IMR-90 (cell line): ENCODE measurements around the gene ZNF385B. TPM values are rescaled to one million over a fixed set of nuclear protein-coding genes. Genes with fewer than 3 reads are reported as not detected.

Experiments
- ATAC-seq: fragments of 200-7000 bp; cut with Tn5 transposase; 2 replicates; pipeline ENCODE4 v1.9.1; 2020; ENCODE audit warnings: low read depth, mild to moderate bottlenecking, moderate library complexity
- BruUV-seq: library from RNA; stranded (reverse); fragments of 400-500 nt; replicated peaks from 2 replicates; lab custom pipeline; 2021; lab: Mats Ljungman, UMichigan
- CTCF ChIA-PET: fragments of 300-600 bp; formaldehyde crosslinking; extraction: SDS; loops from one replicate; lab custom pipeline; 2021; ENCODE audit warnings: antibody characterized with exemption; lab: Yijun Ruan, JAX
- POLR2A ChIA-PET: fragments of 300-600 bp; sonication (Branson Sonifier 250); formaldehyde crosslinking; loops from one replicate; lab custom pipeline; 2022; ENCODE audit warnings: antibody characterized with exemption; ENCODE audit not compliant: unreplicated experiment; lab: Charles Lee
- DNase-seq: peaks from one replicate; pipeline ENCODE4 v3.0.0; 2013
- H2AFZ ChIP-seq: replicated peaks from 2 replicates; pipeline ENCODE3; 2013; ENCODE audit warnings: low read length, mild to moderate bottlenecking; ENCODE audit not compliant: poor library complexity
- H2AK5ac ChIP-seq: 2 replicates; pipeline ENCODE4 v1.6.1; 2013; ENCODE audit warnings: low read depth, low read length, inconsistent platforms
- H2AK9ac ChIP-seq: replicated peaks from 2 replicates; pipeline ENCODE3; 2013; ENCODE audit warnings: mild to moderate bottlenecking, low read depth, low read length, moderate library complexity; ENCODE audit not compliant: poor library complexity
- H2BK120ac ChIP-seq: 2 replicates; pipeline ENCODE4 v1.6.1; 2013; ENCODE audit warnings: low read depth, low read length, inconsistent platforms
- H2BK15ac ChIP-seq: 3 replicates; pipeline ENCODE4 v1.6.1; 2013; ENCODE audit warnings: low read depth, low read length, inconsistent platforms
- H2BK20ac ChIP-seq: 2 replicates; pipeline ENCODE4 v1.6.1; 2013; ENCODE audit warnings: low read depth, mild to moderate bottlenecking, inconsistent platforms, low read length, moderate library complexity
- H2BK5ac ChIP-seq: 2 replicates; pipeline ENCODE4 v1.6.1; 2013; ENCODE audit warnings: mild to moderate bottlenecking, low read depth, low read length, inconsistent platforms; ENCODE audit not compliant: poor library complexity, severe bottlenecking
- H3K14ac ChIP-seq: replicated peaks from 2 replicates; pipeline ENCODE4 v1.6.1; 2013; ENCODE audit warnings: low read depth, low read length, inconsistent platforms
- H3K18ac ChIP-seq: 2 replicates; pipeline ENCODE4 v1.6.1; 2013; ENCODE audit warnings: low read depth, low read length, control low read depth
- H3K23ac ChIP-seq: 2 replicates; pipeline ENCODE4 v1.6.1; 2013; ENCODE audit warnings: low read depth, low read length, inconsistent platforms
- H3K27ac ChIP-seq: 2 replicates; pipeline ENCODE4 v1.5.1; 2013; ENCODE audit warnings: mild to moderate bottlenecking, control low read depth, low read length; ENCODE audit not compliant: insufficient read depth
- H3K27me3 ChIP-seq: 2 replicates; pipeline ENCODE4 v1.6.1; 2013; ENCODE audit warnings: low read length; ENCODE audit not compliant: control insufficient read depth, insufficient read depth
- H3K36me3 ChIP-seq: 2 replicates; pipeline ENCODE4 v1.6.1; 2013; ENCODE audit warnings: low read length, mixed read lengths; ENCODE audit not compliant: control insufficient read depth, insufficient read depth
- H3K4ac ChIP-seq: 2 replicates; pipeline ENCODE4 v1.6.1; 2013; ENCODE audit warnings: low read depth, low read length, inconsistent platforms
- H3K4me1 ChIP-seq: 2 replicates; pipeline ENCODE4 v1.6.1; 2013; ENCODE audit warnings: low read length, mixed read lengths; ENCODE audit not compliant: control insufficient read depth, insufficient read depth
- H3K4me2 ChIP-seq: 2 replicates; pipeline ENCODE4 v1.6.1; 2013; ENCODE audit warnings: low read depth, mild to moderate bottlenecking, control low read depth, low read length, moderate library complexity
- H3K4me3 ChIP-seq: 2 replicates; pipeline ENCODE4 v1.5.1; 2013; ENCODE audit warnings: low read depth, mild to moderate bottlenecking, control low read depth, low read length, moderate library complexity; ENCODE audit not compliant: insufficient read depth
- H3K56ac ChIP-seq: 2 replicates; pipeline ENCODE4 v1.6.1; 2013; ENCODE audit warnings: low read length, inconsistent platforms; ENCODE audit not compliant: insufficient read depth; ENCODE audit errors: extremely low read depth
- H3K79me1 ChIP-seq, 2 experiments: 2 replicates each; pipeline ENCODE4 v1.6.1; 2013; ENCODE audit warnings: low read length in 2 of 2, inconsistent platforms in 1 of 2, low read depth in 1 of 2
- H3K9ac ChIP-seq: 2 replicates; pipeline ENCODE4 v1.6.1; 2013; ENCODE audit warnings: low read depth, low read length, control low read depth
- H3K9me1 ChIP-seq: 2 replicates; pipeline ENCODE4 v1.6.1; 2013; ENCODE audit warnings: low read length, inconsistent platforms; ENCODE audit not compliant: insufficient read depth
- H3K9me3 ChIP-seq: 2 replicates; pipeline ENCODE4 v1.6.1; 2013; ENCODE audit warnings: low read length; ENCODE audit not compliant: control insufficient read depth, insufficient read depth
- H4K20me1 ChIP-seq: 2 replicates; pipeline ENCODE4 v1.6.1; 2013; ENCODE audit warnings: low read length, inconsistent platforms; ENCODE audit not compliant: insufficient read depth
- H4K5ac ChIP-seq: 2 replicates; pipeline ENCODE4 v1.6.1; 2013; ENCODE audit warnings: mild to moderate bottlenecking, low read depth, low read length, control low read depth
- H4K8ac ChIP-seq, 2 experiments: 2 replicates each; pipeline ENCODE4 v1.6.1; 2013; ENCODE audit warnings: low read depth in 2 of 2, low read length in 2 of 2, control low read depth in 1 of 2, inconsistent platforms in 1 of 2
- H4K91ac ChIP-seq: 2 replicates; pipeline ENCODE4 v1.6.1; 2013; ENCODE audit warnings: low read depth, low read length, inconsistent platforms; ENCODE audit not compliant: insufficient read depth
- CTCF ChIP-seq: conservative IDR thresholded peaks from 2 replicates; pipeline ENCODE4 v1.5.1; 2012; ENCODE audit warnings: mild to moderate bottlenecking, low read depth, low read length, improper control_type of control experiment
- MAZ ChIP-seq: IDR thresholded peaks from 2 replicates; pipeline ENCODE4 v1.6.1; 2012; ENCODE audit warnings: low read depth, mild to moderate bottlenecking, low read length, improper control_type of control experiment, moderate library complexity, borderline replicate concordance
- WGBS, 2 experiments: methylation state at CpG; one replicate each; pipeline versions ENCODE4 v1.1.5 to v1.1.7; 2013; ENCODE audit warnings: missing lambda C conversion rate in 2 of 2; ENCODE audit not compliant: insufficient read length in 1 of 2; ENCODE audit errors: extremely low coverage in 2 of 2; 5-methylcytosine and 5-hydroxymethylcytosine counted together
- dilution Hi-C: fragments of 300-500 bp; cut with HindIII; formaldehyde crosslinking; loops from one replicate; pipeline ENCODE4 v1.14.3; 2018; ENCODE audit warnings: low sequenced_read_pairs; ENCODE audit not compliant: unreplicated experiment
- in situ Hi-C: fragments of 300-500 bp; cut with MboI; formaldehyde crosslinking; loops from 3 replicates; pipeline ENCODE4 v1.14.3; 2019; ENCODE audit warnings: low sequenced_read_pairs, inconsistent platforms, mixed read lengths
- intact Hi-C: fragments of 100-400 bp; cut with micrococcal nuclease; formaldehyde crosslinking; loops from 2 replicates; pipeline ENCODE4 v1.10.0; 2022
- polyA plus RNA-seq, 3 experiments: library from polyadenylated mRNA; depleted of rRNA; stranded (reverse); fragments of >200 nt; gene quantifications; 2 replicates each; pipeline ENCODE4 v1.2.3, GENCODE V29; 2012; ENCODE audit warnings: low replicate concordance in 1 of 3
- total RNA-seq: library from RNA; depleted of rRNA; stranded (reverse); fragments of >200 nt; gene quantifications from 2 replicates; pipeline ENCODE4 v1.2.3, GENCODE V29; 2012

The ZNF385B gene
- total and polyA plus RNA-seq, 2 of the 4 experiments (the other 2 are of a cell fraction) = not detected

- Histone ChIP-seq H3K27ac (no peak overlapping the region), H4K5ac (no peak overlapping the region), H2BK120ac (no peak overlapping the region), H3K4ac (no peak overlapping the region), H3K27me3 (no peaks in the 10 kb centered on the region), H3K56ac (no peak overlapping the region), H3K79me1 (no peaks in the 10 kb centered on the region), H3K4me1 (no peaks in the 10 kb centered on the region), H2BK20ac (no peak overlapping the region), H3K36me3 (no peaks in the 10 kb centered on the region), H4K8ac (no peak overlapping the region), H4K20me1 (no peaks in the 10 kb centered on the region), H3K23ac (no peak overlapping the region), H2BK15ac (no peak overlapping the region), H2BK5ac (no peak overlapping the region), H3K4me2 (no peak overlapping the region), H2AK5ac (no peak overlapping the region), H3K14ac (no peak overlapping the region), H2AFZ (no peak overlapping the region), H4K91ac (no peak overlapping the region), H3K18ac (no peak overlapping the region), H2AK9ac (no peak overlapping the region), H3K4me3 (no peak overlapping the region), H3K9me1 (no peaks in the 10 kb centered on the region), H3K9ac (no peak overlapping the region), H3K9me3 (no peaks in the 10 kb centered on the region)
- no peak for TF ChIP-seq MAZ
- TF ChIP-seq CTCF = peak; percentile 29
- BruUV-seq = no TSS peak
- intact Hi-C loops = no loop called here
- dilution Hi-C loops = no loop called here
- ATAC-seq (no peak), DNase-seq (peak; percentile 17)
- in situ Hi-C loops = no loop called here
- POLR2A ChIA-PET = no interaction called here
- no CpG with 5 or more reads among the region's 4 CpGs for WGBS, 2 experiments
- CTCF ChIA-PET = interaction anchor here (0.5 to 0.7 kb wide), 2 partner anchors 14 to 618 kb away, joined by 3 to 4 read pairs; no protein-coding TSS in a partner anchor
Observed at GRCh38 chr2:179898873-179899272, 37.5 kb upstream of the ZNF385B start.
